Gastrocnemius medialis (tissue), 4 donors: ENCODE measurements around the gene HSD17B13. TPM values are rescaled to one million over a fixed set of nuclear protein-coding genes. Genes with fewer than 3 reads are reported as not detected.
"Not testable (repeated sequence)": the region's sequence is repeated elsewhere in the genome, so short reads cannot be mapped to it uniquely, and the experiment has no call there.

ENCODE experiments used
- ATAC-seq, 2 donors: fragments of 150-250 bp; one replicate each; pipeline ENCODE4 v1.9.1; 2016
- DNase-seq, 2 donors: peaks; one replicate each; pipeline ENCODE4 v3.0.0-alpha.2; 2019
- H3K27ac ChIP-seq, 4 donors: fragments of 200-600 bp; sonication (generic); 1 replicate in 1 of 4; 2 replicates in 3 of 4; pipeline ENCODE4 v1.5.1; 2016 to 2018; ENCODE audit warnings: mild to moderate bottlenecking in 2 of 4, moderate library complexity in 1 of 4
- H3K27me3 ChIP-seq, 3 donors: fragments of 200-600 bp; sonication (generic) in 2 of 3; 1 replicate in 1 of 3; 2 replicates in 2 of 3; pipeline versions ENCODE4 v1.5.1 to v1.6.0; 2016 to 2019; ENCODE audit warnings: mild to moderate bottlenecking in 1 of 3, moderate library complexity in 1 of 3
- H3K36me3 ChIP-seq, 2 donors: fragments of 200-600 bp; sonication (generic) in 1 of 2; one replicate each; pipeline ENCODE4 v1.5.1; 2017 to 2018
- H3K4me1 ChIP-seq, 2 donors: fragments of 200-600 bp; sonication (generic) in 1 of 2; one replicate each; pipeline ENCODE4 v1.5.1; 2016 to 2017; ENCODE audit warnings: mild to moderate bottlenecking in 2 of 2
- H3K4me3 ChIP-seq, 4 donors: fragments of 200-600 bp; sonication (generic) in 3 of 4; 1 replicate in 1 of 4; 2 replicates in 3 of 4; pipeline ENCODE4 v1.5.1; 2016 to 2019; ENCODE audit warnings: mild to moderate bottlenecking in 2 of 4
- H3K9me3 ChIP-seq, 3 donors: fragments of 200-600 bp; sonication (generic) in 2 of 3; 1 replicate in 1 of 3; 2 replicates in 2 of 3; pipeline ENCODE4 v1.5.1; 2016 to 2019
- POLR2A ChIP-seq, 2 donors: fragments of 450-650 bp; IDR thresholded peaks; one replicate each; pipeline ENCODE4 v1.6.1; 2017; ENCODE audit warnings: antibody characterized with exemption in 2 of 2, mild to moderate bottlenecking in 2 of 2, moderate library complexity in 2 of 2
- in situ Hi-C, 4 donors: fragments of 200-750 bp; cut with MboI; loops; one replicate each; pipeline versions ENCODE4 v1.15.0 to v1.8.0; 2017; ENCODE audit warnings: low sequenced_read_pairs in 4 of 4
- intact Hi-C: fragments of 100-400 bp; cut with DNase I; formaldehyde crosslinking; loops from one replicate; pipeline ENCODE4 v1.15.1; 2023; ENCODE audit warnings: low total_unique reads
- total RNA-seq, 4 donors: library from RNA; depleted of rRNA; stranded (reverse); fragments of >200 nt; gene quantifications; one replicate each; pipeline versions ENCODE4 v1.1.0 to v1.2.3, GENCODE V29; 2016
- TF ChIP-seq, protein P1 (sequence below), 5 experiments: fragments of 450-650 bp in 3 of 5; fragments of 200-600 bp in 2 of 5; sonication (generic) in 2 of 5; IDR thresholded peaks in 4 of 5; conservative IDR thresholded peaks in 1 of 5; 1 replicate in 4 of 5; 2 replicates in 1 of 5; pipeline ENCODE4 v1.5.1; 2016 to 2019; ENCODE audit warnings: antibody characterized with exemption in 5 of 5, mild to moderate bottlenecking in 3 of 5, moderate library complexity in 3 of 5

Gene HSD17B13
- total RNA-seq, 4 donors from 2014 or later = 0.13 to 0.58 (median 0.28) TPM

DNA sequence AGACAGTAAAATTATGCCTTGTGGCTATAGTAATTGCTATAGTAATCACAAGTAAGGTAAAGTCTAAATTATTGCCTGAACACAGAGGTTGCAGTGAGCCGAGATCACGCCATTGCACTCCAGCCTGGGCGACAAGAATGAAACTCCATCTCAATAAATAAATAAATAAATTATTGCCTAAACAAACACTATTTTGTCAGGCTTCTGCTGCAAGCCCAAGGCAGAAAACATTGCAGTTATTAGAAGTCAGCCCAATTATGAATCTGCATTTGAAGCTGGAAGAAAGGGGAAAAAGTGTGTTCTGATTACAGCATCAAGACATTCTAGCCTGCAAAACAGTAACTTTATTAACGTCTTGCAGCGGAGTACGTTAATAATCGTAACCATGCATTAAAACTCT, 17.1 kb downstream of the HSD17B13 start:
- ATAC-seq (no peak), DNase-seq (no peak)
- in situ Hi-C loops (no loop called here), intact Hi-C loops (no loop called here)
- H3K4me3 ChIP-seq = no peak overlapping the region
- H3K9me3 ChIP-seq = no peaks in the 10 kb centered on the region
- H3K27ac ChIP-seq = no peak overlapping the region
- H3K27me3 ChIP-seq = no peaks in the 10 kb centered on the region
- H3K36me3 ChIP-seq = no peaks in the 10 kb centered on the region
- TF ChIP-seq POLR2A (IDR thresholded peaks at IDR 0.05) = no peak
- TF ChIP-seq, protein P1, sequence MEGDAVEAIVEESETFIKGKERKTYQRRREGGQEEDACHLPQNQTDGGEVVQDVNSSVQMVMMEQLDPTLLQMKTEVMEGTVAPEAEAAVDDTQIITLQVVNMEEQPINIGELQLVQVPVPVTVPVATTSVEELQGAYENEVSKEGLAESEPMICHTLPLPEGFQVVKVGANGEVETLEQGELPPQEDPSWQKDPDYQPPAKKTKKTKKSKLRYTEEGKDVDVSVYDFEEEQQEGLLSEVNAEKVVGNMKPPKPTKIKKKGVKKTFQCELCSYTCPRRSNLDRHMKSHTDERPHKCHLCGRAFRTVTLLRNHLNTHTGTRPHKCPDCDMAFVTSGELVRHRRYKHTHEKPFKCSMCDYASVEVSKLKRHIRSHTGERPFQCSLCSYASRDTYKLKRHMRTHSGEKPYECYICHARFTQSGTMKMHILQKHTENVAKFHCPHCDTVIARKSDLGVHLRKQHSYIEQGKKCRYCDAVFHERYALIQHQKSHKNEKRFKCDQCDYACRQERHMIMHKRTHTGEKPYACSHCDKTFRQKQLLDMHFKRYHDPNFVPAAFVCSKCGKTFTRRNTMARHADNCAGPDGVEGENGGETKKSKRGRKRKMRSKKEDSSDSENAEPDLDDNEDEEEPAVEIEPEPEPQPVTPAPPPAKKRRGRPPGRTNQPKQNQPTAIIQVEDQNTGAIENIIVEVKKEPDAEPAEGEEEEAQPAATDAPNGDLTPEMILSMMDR (IDR thresholded peaks at IDR 0.05 in 4 of 5, conservative IDR thresholded peaks at IDR 0.05 in 1 of 5) = no peak
- no peaks in the 10 kb centered on the region for H3K4me1 ChIP-seq

DNA sequence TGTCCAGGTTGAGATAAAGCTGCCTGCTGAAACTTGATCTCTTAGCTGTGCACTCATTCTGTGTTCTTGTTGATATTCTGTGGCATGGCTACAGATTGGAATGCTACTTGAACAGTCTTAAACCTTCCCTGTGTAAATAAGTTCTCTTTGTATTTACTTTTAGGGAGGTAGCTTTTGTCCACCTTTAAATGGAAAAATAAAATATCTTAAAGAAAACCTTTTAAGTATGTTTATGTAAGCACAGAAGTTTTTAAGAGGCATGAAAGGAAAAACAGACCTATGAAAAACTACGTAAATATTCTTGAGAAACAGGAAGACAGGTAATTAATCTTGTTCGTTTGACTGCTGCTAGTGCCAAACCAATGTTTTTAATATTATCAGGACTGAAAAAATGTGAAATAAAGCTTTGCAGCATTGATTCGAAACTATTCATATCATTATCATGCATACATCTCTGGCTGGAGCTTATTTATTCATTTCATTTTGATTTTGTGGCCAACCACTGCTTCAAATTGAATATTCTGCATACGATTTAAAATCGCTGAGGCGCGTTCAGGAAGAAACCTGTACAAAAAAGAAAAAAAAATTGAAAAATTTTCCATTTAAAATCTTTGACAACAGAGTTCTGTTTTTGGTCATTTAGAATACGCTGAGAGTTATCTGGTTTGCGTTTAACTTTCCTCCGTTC, 17.8 kb downstream of the HSD17B13 start:
- Histone ChIP-seq H3K9me3 (no peaks in the 10 kb centered on the region), H3K36me3 (no peaks in the 10 kb centered on the region), H3K27me3 (no peaks in the 10 kb centered on the region), H3K4me1 (no peaks in the 10 kb centered on the region), H3K27ac (no peak overlapping the region), H3K4me3 (no peak overlapping the region)
- in situ Hi-C loops = no loop called here
- ATAC-seq = no peak
- intact Hi-C loops = no loop called here
- DNase-seq = no peak
- TF ChIP-seq, protein P1 (IDR thresholded peaks at IDR 0.05 in 4 of 5, conservative IDR thresholded peaks at IDR 0.05 in 1 of 5) = no peak
- no peak for TF ChIP-seq POLR2A (IDR thresholded peaks at IDR 0.05)

DNA sequence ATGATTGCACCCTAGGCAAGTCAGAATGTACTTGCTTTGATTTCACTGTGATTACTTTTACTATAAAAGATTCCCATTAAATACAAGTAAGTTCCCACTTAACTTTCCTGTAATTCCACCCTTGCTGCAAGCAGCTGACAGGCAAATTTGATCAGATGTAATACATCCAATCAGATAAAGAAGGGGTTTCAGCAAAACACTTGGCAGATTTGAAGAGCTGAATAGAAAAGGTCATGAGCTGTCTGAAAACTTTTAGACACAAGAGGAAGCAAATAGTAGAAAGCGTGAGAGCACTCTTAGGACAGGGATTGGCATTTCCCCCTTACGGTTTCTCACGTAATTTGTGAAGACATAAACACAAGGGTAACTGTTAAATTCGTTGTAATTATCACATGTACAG, 22.8 kb downstream of the HSD17B13 start:
- no peaks in the 10 kb centered on the region for H3K9me3 ChIP-seq
- ATAC-seq = no peak
- in situ Hi-C loops (no loop called here), intact Hi-C loops (no loop called here)
- no peak for DNase-seq
- H3K27me3 ChIP-seq = no peaks in the 10 kb centered on the region
- no peaks in the 10 kb centered on the region for H3K4me1 ChIP-seq
- no peak overlapping the region for H3K4me3 ChIP-seq
- H3K36me3 ChIP-seq = no peaks in the 10 kb centered on the region
- no peak for TF ChIP-seq POLR2A (IDR thresholded peaks at IDR 0.05)
- TF ChIP-seq, protein P1 (IDR thresholded peaks at IDR 0.05 in 4 of 5, conservative IDR thresholded peaks at IDR 0.05 in 1 of 5) = no peak
- no peak overlapping the region for H3K27ac ChIP-seq

DNA sequence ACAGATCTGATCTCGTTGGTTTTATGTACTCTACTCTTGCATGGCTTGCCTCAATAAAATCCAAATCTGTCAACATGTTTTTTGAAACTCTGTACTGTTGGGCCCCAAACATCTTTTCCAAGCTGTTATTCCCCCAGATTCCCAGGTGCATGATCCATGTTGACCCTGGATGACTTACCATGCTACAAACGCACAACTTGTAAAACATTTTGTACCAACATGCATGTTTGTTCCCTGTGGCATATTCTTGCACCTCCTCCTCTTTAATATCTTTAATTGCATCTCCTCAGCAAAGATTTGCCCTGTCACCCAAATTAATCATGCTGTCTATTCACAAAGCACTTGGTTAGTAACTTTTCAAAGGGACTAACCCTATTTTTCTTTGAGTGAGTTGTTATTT, 24.3 kb downstream of the HSD17B13 start:
- H3K4me1 ChIP-seq = no peaks in the 10 kb centered on the region
- H3K27me3 ChIP-seq = no peaks in the 10 kb centered on the region
- H3K36me3 ChIP-seq = no peaks in the 10 kb centered on the region
- no peak overlapping the region for H3K27ac ChIP-seq
- DNase-seq = no peak
- TF ChIP-seq, protein P1 (IDR thresholded peaks at IDR 0.05 in 4 of 5, conservative IDR thresholded peaks at IDR 0.05 in 1 of 5) = no peak
- TF ChIP-seq POLR2A (IDR thresholded peaks at IDR 0.05) = no peak
- no peak overlapping the region for H3K4me3 ChIP-seq
- in situ Hi-C loops = no loop called here
- H3K9me3 ChIP-seq = no peaks in the 10 kb centered on the region
- no peak for ATAC-seq
- intact Hi-C loops = no loop called here

DNA sequence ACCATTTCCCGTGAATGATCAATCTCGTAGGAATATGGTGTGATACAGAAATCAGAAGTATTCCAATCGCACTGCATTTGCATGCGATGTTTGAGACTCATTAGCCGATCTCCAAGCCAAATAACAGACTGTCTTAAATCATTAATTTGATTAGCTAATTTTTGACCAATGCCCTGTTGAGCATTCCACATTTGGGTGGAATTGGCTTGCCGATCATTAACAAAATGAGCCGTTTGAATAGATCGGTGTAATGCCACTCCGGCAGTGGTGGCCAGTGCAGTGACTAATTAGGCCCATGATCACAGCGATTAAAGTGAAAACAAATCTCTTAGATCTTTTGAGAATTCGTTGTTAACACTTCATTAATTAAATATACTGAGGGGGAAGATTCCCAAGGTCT, 27.8 kb downstream of the HSD17B13 start:
- H3K4me1 ChIP-seq, H3K9me3 ChIP-seq, H3K4me3 ChIP-seq, H3K27ac ChIP-seq, in situ Hi-C loops, ATAC-seq, intact Hi-C loops, DNase-seq, H3K36me3 ChIP-seq, H3K27me3 ChIP-seq: not testable (repeated sequence)

DNA sequence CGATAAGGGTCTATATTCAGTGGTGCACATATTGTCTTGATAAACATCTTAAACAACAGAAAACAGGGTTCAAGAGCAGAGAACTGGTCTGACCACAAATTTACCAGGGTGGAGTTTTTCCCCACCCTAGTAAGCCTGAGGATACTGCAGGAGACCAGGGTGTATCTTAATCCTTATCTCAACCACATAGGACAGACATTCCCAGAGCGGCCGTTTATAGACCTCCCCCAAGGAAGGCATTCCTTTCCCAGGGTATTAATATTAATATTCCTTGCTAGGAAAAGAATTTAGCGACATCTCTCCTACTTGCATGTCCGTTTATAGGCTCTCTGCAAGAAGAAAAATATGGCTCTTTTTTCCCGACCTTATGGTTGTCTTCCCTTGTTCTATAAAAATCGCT, 28.8 kb downstream of the HSD17B13 start:
- H3K9me3 ChIP-seq, in situ Hi-C loops, H3K4me1 ChIP-seq, H3K27ac ChIP-seq, H3K36me3 ChIP-seq, intact Hi-C loops, DNase-seq, H3K4me3 ChIP-seq, ATAC-seq, H3K27me3 ChIP-seq: not testable (repeated sequence)
